Glutamatergic neuron (in vitro differentiated cells): Measurements from ENCODE around the gene ATF6. TPM values are rescaled to one million over a fixed set of nuclear protein-coding genes. Genes with fewer than 3 reads are reported as not detected.

Experiments
- DNase-seq: peaks from one replicate; pipeline ENCODE4 v3.0.0; 2022
- H3K27ac Mint-ChIP-seq: one replicate; pipeline ENCODE4 v1.8.0; 2020; ENCODE audit warnings: mild to moderate bottlenecking, mixed read lengths, inconsistent platforms; ENCODE audit not compliant: unreplicated experiment
- H3K27me3 Mint-ChIP-seq: one replicate; pipeline ENCODE4 v1.8.0; 2020; ENCODE audit warnings: mild to moderate bottlenecking, moderate library complexity, mixed read lengths, inconsistent platforms; ENCODE audit not compliant: unreplicated experiment
- H3K36me3 Mint-ChIP-seq: one replicate; pipeline ENCODE4 v1.8.0; 2020; ENCODE audit warnings: mild to moderate bottlenecking, mixed read lengths, inconsistent platforms; ENCODE audit not compliant: unreplicated experiment
- H3K4me1 Mint-ChIP-seq: one replicate; pipeline ENCODE4 v1.8.0; 2020; ENCODE audit warnings: mild to moderate bottlenecking, low read depth, mixed read lengths, inconsistent platforms; ENCODE audit not compliant: unreplicated experiment
- H3K4me3 Mint-ChIP-seq: one replicate; pipeline ENCODE4 v1.8.0; 2020; ENCODE audit warnings: mild to moderate bottlenecking, mixed read lengths, inconsistent platforms; ENCODE audit not compliant: unreplicated experiment
- H3K9me3 Mint-ChIP-seq: one replicate; pipeline ENCODE4 v1.8.0; 2020; ENCODE audit warnings: mild to moderate bottlenecking, moderate library complexity, mixed read lengths, inconsistent platforms; ENCODE audit not compliant: unreplicated experiment
- CTCF ChIP-seq: fragments of 200-600 bp; sonication (generic); IDR thresholded peaks from one replicate; pipeline ENCODE4 v1.5.0; 2021; ENCODE audit not compliant: partially characterized antibody, unreplicated experiment
- total RNA-seq: library from RNA; stranded (reverse); fragmentation: NEBNext Ultra II Directional; extraction: Animal tissue kit (Norgen Biotek cat#: 25700); gene quantifications from one replicate; pipeline ENCODE4 v1.2.1, GENCODE V29; 2021; ENCODE audit not compliant: unreplicated experiment

The ATF6 gene
- total RNA-seq, 1 donor from 2014 or later, result 29.3 TPM

GRCh38 chr1:161950377-161950776 is 184.3 kb downstream of the ATF6 start:
- no peak overlapping the region for H3K4me3 Mint-ChIP-seq
- H3K4me1 Mint-ChIP-seq, result peaks cover 17% of the 10 kb centered on the region
- DNase-seq, result no peak
- no peak for TF ChIP-seq CTCF
- H3K27me3 Mint-ChIP-seq, result no peaks in the 10 kb centered on the region
- H3K9me3 Mint-ChIP-seq, result peaks cover 2% of the 10 kb centered on the region
- no peak overlapping the region for H3K27ac Mint-ChIP-seq
- no peaks in the 10 kb centered on the region for H3K36me3 Mint-ChIP-seq

GRCh38 chr1:161951646-161952045 is 185.5 kb downstream of the ATF6 start:
- TF ChIP-seq CTCF, result no peak
- no peaks in the 10 kb centered on the region for H3K27me3 Mint-ChIP-seq
- H3K4me3 Mint-ChIP-seq, result no peak overlapping the region
- H3K9me3 Mint-ChIP-seq, result peaks cover 2% of the 10 kb centered on the region
- no peak overlapping the region for H3K27ac Mint-ChIP-seq
- H3K4me1 Mint-ChIP-seq, result peaks cover 10% of the 10 kb centered on the region
- DNase-seq, result no peak
- H3K36me3 Mint-ChIP-seq, result no peaks in the 10 kb centered on the region

- DNase-seq, result no peak
- Mint-ChIP-seq H3K36me3 (no peaks in the 10 kb centered on the region), H3K9me3 (peaks cover 2% of the 10 kb centered on the region), H3K4me1 (peaks cover 3% of the 10 kb centered on the region), H3K4me3 (no peak overlapping the region), H3K27me3 (no peaks in the 10 kb centered on the region), H3K27ac (no peak overlapping the region)
- no peak for TF ChIP-seq CTCF
These were observed 186.6 kb downstream of the ATF6 start for GRCh38 chr1:161952607-161953172.

- Mint-ChIP-seq H3K4me1 (peaks cover 3% of the 10 kb centered on the region), H3K9me3 (peaks cover 2% of the 10 kb centered on the region), H3K36me3 (no peaks in the 10 kb centered on the region), H3K27me3 (no peaks in the 10 kb centered on the region), H3K27ac (no peak overlapping the region), H3K4me3 (no peak overlapping the region)
- DNase-seq, result no peak
- TF ChIP-seq CTCF, result no peak
These were observed 187.3 kb downstream of the ATF6 start for GRCh38 chr1:161953256-161953920.

- no peak overlapping the region for H3K27ac Mint-ChIP-seq
These were observed 187.9 kb downstream of the ATF6 start for GRCh38 chr1:161954050-161954449.

More at GRCh38 chr1:161954050-161954449, 187.9 kb downstream of the ATF6 start:
- no peak for TF ChIP-seq CTCF
- Mint-ChIP-seq H3K4me3 (no peak overlapping the region), H3K9me3 (peaks cover 2% of the 10 kb centered on the region), H3K36me3 (no peaks in the 10 kb centered on the region), H3K4me1 (peaks cover 3% of the 10 kb centered on the region), H3K27me3 (peaks cover under 1% of the 10 kb centered on the region)
- DNase-seq, result no peak
